HL-60/S4 (cell line): ENCODE measurements around the gene DERA.
"Not testable (repeated sequence)": the region's sequence is repeated elsewhere in the genome, so short reads cannot be mapped to it uniquely, and the experiment has no call there.

Experiments used
- in situ Hi-C: fragments of 300-500 bp; cut with MboI; formaldehyde crosslinking; loops from 2 replicates; pipeline ENCODE4 v1.14.3; 2022; ENCODE audit warnings: low sequenced_read_pairs

DERA gene

DNA sequence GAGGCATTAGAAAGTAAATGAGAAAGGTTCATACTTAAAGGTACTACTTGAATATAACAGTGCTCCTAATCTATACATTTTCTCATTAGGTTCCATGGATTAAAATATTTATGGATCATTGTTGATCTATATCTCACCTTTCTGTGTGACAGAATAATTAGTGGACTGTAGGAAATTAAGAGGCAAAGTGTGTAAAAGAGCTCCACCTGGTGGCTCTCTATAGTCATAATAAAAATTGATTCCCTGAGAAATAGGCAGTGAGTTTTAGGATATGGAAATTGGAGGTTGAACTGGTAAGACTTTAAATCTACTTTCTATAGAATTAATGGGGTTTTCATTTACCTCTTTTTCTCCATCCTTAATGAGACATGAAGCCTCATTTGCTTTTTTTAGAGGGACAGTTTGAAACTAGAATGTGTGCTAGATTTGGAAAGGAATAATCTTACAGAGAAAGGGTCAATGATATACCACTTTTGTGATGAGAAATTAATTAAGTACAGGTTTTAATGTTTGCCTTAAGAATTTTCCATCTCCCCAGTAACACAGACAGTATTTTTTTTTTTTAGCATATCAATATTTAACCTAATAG, 11.8 kb upstream of the DERA start:
- in situ Hi-C loops: no loop called here

DNA sequence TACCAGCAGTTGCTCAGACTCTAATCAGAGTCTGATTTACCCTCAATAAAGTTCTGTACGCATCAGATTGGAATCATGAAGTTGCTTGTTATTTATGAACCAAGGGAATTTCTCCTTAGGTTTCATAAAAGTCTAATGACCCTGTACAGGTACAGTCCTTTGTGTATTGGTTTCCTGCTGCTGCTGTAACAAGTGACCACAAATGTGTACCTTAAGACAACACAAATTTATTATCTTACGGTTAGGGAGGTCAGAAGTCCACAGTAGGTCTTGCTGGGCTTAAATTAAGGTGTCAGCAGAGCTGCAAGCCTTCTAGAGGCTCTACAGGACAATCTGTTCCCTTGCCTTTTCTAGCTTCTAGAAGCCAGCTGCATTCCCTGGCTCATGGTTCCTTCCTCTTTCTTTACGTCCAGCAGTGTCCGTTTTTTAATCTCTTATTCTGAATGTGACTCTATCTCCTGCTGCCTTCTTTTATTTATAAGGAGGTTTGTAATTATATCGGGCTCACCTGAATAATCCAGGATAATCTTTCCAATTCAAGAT, 6.7 kb upstream of the DERA start:
- in situ Hi-C loops: no loop called here

DNA sequence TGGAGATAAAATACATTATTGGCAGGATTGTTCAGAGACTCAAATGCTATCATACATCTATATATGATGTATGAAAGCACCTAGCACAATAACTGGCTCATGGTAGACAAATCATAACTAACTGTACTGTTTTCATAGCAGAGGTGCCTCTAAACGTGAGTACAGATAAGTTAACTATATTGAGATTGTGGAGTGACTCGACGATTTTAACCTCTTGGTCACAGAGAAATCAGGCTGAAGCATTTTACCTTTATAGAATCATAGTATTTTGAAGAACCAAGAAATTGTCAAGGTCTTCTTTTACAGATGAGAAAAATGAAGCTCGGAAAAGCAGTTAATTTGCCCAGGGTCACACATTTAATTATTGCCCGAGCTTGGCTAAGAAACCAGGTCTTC, 666 bp upstream of the DERA start:
- in situ Hi-C loops: no loop called here

GRCh38 chr12:15911931-15912330, 799 bp downstream of the DERA start:
- in situ Hi-C loops: not testable (repeated sequence)

GRCh38 chr12:15914131-15914530, 3.0 kb downstream of the DERA start:
- in situ Hi-C loops: not testable (repeated sequence)

DNA sequence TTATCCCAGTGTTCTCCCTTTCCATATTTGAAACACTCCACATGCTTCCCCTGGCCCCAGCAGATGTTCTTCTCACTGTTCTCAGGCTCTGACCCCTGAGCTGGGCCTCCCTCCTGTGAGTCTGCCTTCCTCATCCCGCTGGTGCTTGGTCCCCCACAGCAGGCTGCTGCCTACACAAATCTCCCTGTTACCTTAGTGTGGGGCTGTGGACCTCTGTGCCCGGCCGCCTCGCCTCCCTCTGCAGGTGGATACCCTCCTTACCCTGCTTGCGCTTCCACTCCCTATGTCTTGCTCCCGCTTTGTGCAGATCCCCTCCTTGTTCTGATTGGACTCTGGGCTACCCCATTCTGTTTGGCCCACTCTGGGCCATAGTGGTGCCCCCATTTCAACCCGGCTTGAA, 6.9 kb downstream of the DERA start:
- in situ Hi-C loops: no loop called here

- in situ Hi-C loops: no loop called here
Measured at GRCh38 chr12:15919418-15919817, 8.3 kb downstream of the DERA start.

DNA sequence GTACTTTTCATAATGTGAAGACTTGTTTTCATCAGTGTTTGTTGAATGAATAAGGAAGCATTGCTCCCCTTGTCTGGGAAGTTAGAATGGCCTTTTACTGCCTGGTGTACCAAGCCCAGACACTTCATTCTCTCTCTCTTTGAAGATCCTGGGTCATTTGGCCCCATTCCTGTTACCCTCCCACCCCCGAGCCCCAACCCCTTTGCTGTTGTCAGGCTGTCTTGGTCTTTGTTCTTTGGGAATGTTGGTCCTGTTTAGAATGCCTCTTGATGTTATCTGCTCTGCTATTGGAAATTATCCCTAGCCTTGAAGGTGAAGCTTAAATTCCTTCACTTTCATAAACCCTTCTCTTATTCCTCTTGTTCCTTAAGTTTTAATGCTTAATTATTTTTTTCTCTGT, 13.8 kb downstream of the DERA start:
- in situ Hi-C loops: no loop called here

DNA sequence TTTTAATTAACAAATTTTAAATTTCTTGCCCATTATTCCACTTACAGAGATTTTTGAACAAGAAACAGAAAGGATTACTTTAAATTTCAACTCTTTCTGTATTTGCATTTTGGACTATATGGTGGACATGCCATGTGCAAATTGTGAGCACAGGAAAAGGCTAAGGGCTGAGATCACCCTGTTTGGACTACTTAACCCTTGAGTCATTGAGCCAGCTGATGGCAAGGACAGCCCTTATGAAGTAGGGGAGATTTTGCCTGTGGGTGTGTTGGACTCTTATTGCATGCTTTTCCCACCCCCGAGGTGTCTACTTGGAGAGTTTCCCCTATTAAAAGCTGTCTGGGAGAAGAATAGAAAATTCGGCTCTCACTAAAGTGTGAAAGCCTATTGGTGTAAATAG, 17.2 kb downstream of the DERA start:
- in situ Hi-C loops: no loop called here

DNA sequence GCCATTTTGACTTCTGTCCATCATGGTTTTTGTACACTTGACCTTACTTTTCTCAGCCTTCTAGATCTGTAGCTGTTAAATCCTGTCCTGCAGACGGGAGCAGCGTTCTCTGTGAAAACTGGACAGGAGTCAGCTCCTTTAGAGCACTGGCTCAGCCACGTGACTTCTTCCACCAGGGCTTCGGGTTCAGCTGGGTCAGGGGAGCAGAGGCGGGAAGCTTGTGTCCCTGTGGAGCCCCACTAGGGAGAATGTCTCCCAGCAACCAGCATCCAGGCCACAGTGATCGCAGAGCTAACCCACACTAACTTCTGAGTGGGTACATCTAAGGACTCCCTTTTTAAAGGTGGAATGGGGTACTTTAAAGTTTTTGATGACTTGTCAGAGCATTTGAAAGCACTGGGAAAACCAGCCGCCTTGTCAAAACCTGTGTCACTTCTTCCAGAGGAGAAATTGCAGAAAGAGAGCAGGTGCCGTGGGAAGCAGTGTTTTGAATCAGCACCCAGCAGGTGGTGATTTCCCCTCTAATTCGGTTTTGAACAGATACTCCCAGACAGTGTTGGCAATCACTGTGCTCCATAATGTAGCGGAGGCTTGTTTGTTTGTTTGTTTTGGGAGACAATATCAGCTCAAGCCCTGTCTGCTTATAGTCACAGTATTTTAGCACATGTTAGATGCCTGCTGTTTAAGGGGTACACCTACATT, 17.9 kb downstream of the DERA start:
- in situ Hi-C loops: no loop called here

DNA sequence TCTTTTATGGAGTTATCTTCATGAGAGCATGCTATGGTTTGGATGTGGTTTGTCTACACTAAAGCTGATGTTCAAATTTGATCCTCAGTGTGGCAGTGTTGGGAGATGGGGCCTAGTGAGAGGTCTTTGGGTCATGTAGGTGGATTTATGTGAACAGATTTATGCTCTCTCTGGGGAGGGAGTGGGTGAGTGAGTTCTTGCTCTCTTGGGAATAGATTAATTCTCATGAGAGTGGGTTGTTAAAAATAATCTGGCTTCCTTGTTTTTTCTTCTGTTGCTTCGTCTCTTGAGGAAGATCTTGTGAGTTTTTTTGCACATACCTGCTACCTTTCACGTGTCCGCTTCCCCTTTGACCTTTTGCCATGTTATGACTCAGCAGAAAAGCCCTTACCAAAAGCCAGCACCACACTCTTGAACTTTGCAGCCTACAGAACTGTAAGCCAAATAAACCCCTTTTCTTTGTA, 20.5 kb downstream of the DERA start:
- in situ Hi-C loops: no loop called here

- in situ Hi-C loops: no loop called here
Measured at GRCh38 chr12:15932327-15932726, 21.2 kb downstream of the DERA start.

DNA sequence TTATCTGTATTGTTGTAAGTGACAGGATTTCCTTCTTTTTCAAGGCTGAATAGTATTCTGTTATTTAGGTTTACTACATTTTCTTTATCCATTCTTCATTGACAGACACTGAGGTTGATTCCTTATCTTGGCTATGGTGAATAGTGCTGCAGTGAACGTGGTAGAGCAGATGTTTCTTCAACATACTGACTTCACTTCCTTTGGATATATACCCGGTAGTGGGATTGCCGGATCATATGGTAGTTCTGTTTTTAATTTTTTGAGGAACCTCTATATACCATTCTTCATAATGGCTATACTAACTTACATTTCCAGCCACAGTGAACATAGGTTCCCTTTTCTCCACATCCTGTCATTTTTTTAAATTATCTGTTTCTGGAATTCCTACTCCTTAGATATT, 21.8 kb downstream of the DERA start:
- in situ Hi-C loops: no loop called here

GRCh38 chr12:15933751-15934150, 22.6 kb downstream of the DERA start:
- in situ Hi-C loops: no loop called here

DNA sequence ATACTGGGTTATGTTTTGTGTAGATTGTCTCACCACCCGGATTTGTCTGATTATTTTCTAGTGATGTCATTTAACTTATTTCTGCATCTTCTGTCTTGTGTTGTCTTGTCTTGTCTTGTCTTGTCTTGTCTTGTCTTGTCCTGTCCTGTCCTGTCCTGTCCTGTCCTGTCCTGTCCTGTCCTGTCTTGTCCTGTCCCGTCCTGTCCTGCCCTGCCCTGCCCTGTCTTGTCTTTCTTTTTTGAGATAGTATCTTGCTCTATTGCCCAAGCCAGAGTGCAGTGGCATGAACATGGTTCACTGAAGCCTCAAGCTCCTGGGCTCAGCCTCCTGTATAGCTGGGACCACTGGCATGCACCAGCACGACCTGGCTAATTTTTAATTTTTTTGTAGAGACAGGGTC, 25.6 kb downstream of the DERA start:
- in situ Hi-C loops: no loop called here

GRCh38 chr12:15937902-15938301, 26.8 kb downstream of the DERA start:
- in situ Hi-C loops: no loop called here

- in situ Hi-C loops: no loop called here
Measured at GRCh38 chr12:15939111-15939510, 28.0 kb downstream of the DERA start.

DNA sequence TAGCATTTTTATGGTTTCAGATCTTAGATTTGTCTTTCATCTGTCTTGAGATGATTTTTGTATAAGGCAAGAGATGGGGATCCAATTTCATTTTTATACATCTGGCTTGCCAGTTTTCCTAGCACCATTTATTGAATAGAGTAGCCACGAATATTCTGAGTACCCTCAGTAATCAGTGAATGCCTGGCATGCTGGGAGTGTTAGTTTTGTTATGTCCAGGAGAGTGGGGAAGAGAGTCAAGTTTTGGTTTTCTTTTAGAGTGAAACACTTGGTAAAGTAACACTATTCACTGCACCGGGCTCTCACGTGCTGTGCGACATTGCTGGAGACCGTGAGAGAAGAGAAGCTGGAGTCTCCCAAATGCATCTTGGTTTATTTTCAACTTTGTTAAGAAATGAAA, 31.3 kb downstream of the DERA start:
- in situ Hi-C loops: no loop called here

DNA sequence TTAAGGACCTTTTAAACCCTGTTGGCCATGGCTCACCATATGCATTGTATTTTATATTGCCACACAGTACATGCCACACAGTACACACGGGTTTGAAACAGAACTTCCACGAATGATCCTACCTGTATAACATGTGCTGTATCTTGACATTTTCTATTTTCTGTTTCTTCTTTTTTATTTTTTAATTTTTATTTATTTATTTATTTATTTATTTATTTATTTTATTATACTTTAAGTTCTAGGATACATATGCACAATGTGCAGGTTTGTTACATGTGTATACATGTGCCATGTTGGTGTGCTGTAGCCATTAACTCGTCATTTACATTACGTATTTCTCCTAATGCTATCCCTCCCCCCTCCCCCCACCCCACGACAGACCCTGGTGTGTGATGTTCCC, 32.4 kb downstream of the DERA start:
- in situ Hi-C loops: not testable (repeated sequence)

GRCh38 chr12:15948461-15948860, 37.3 kb downstream of the DERA start:
- in situ Hi-C loops: not testable (repeated sequence)

DNA sequence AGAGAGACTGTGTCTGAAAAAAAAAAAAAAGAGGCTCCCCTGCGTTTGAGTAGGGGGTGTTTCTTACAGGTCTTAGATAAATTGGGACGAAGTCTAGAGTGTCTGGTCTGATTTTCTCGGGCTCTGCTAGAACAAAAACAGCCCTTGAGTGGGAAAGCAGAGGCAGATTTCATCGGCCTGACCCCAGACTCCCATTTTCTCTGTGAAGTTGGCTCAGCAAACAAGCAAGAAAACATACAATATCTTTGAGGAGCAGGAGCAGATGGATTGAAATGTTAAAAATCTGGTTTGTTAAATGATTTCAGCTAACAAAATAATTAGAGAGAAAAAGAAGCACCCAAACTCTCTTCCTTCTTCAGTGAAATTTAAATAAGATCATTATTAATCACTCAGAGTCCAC, 44.1 kb downstream of the DERA start:
- in situ Hi-C loops: no loop called here

- in situ Hi-C loops: no loop called here
Measured at GRCh38 chr12:15956010-15956409, 44.9 kb downstream of the DERA start.
